Measurements from ENCODE around the gene CEP57L1. TPM values are rescaled to one million over a fixed set of nuclear protein-coding genes. Genes with fewer than 3 reads are reported as not detected.
A peak's percentile ranks its signal among the peaks of the same experiment; 100 is the strongest.
"Not testable (repeated sequence)": the region's sequence is repeated elsewhere in the genome, so short reads cannot be mapped to it uniquely, and the experiment has no call there.

CEP57L1 gene
- total RNA-seq, 1 donor: 43.6 TPM

- no peak overlapping the region for H3K4me3 ChIP-seq (ENCODE audit: low read depth, low read length)
- TF ChIP-seq CTCF (IDR thresholded peaks at IDR 0.05; ENCODE audit: insufficient read depth, low read depth, low read length): no peak
- no peak for DNase-seq (ENCODE audit: low read depth)
Measured at GRCh38 chr6:109081516-109082187, 13.7 kb upstream of the CEP57L1 start.

GRCh38 chr6:109082188-109082577 lies 13.1 kb upstream of the CEP57L1 start:
- H3K4me3 ChIP-seq (ENCODE audit: low read depth, low read length): no peak overlapping the region
- TF ChIP-seq CTCF (IDR thresholded peaks at IDR 0.05; ENCODE audit: insufficient read depth, low read depth, low read length): no peak
- DNase-seq (ENCODE audit: low read depth): no peak

GRCh38 chr6:109083657-109084056 lies 11.7 kb upstream of the CEP57L1 start:
- TF ChIP-seq CTCF (IDR thresholded peaks at IDR 0.05; ENCODE audit: insufficient read depth, low read depth, low read length): no peak
- no peak for DNase-seq (ENCODE audit: low read depth)
- no peak overlapping the region for H3K4me3 ChIP-seq (ENCODE audit: low read depth, low read length)

GRCh38 chr6:109084146-109084545 lies 11.2 kb upstream of the CEP57L1 start:
- not testable (repeated sequence) for DNase-seq (ENCODE audit: low read depth); H3K4me3 ChIP-seq (ENCODE audit: low read depth, low read length)

GRCh38 chr6:109087661-109088264 lies 7.5 kb upstream of the CEP57L1 start:
- TF ChIP-seq CTCF (IDR thresholded peaks at IDR 0.05; ENCODE audit: insufficient read depth, low read depth, low read length): no peak
- DNase-seq (ENCODE audit: low read depth): no peak

GRCh38 chr6:109088995-109089394 lies 6.3 kb upstream of the CEP57L1 start:
- H3K4me3 ChIP-seq (ENCODE audit: low read depth, low read length): no peak overlapping the region
- TF ChIP-seq CTCF (IDR thresholded peaks at IDR 0.05; ENCODE audit: insufficient read depth, low read depth, low read length): no peak
- no peak for DNase-seq (ENCODE audit: low read depth)

More at GRCh38 chr6:109087661-109088264, 7.5 kb upstream of the CEP57L1 start:
- no peak overlapping the region for H3K4me3 ChIP-seq (ENCODE audit: low read depth, low read length)

GRCh38 chr6:109091314-109092024 lies 3.8 kb upstream of the CEP57L1 start:
- H3K4me3 ChIP-seq (ENCODE audit: low read depth, low read length): no peak overlapping the region
- TF ChIP-seq CTCF (IDR thresholded peaks at IDR 0.05; ENCODE audit: insufficient read depth, low read depth, low read length): no peak
- DNase-seq (ENCODE audit: low read depth): peak; percentile 63

All from fibroblast of villous mesenchyme (primary cell).